KMS-11 (cell line): ENCODE results near the gene MMP24.
"Not testable (repeated sequence)": the region's sequence is repeated elsewhere in the genome, so short reads cannot be mapped to it uniquely, and the experiment has no call there.

Source experiments
- H2AFZ ChIP-seq: fragments of 200-600 bp; sonication (generic); 2 replicates; pipeline ENCODE4 v1.6.1; 2016; ENCODE audit warnings: antibody characterized with exemption, mixed run types, low read depth
- H3K27ac ChIP-seq: fragments of 200-600 bp; sonication (generic); 2 replicates; pipeline ENCODE4 v1.6.1; 2016; ENCODE audit warnings: mild to moderate bottlenecking, mixed run types
- H3K27me3 ChIP-seq: fragments of 200-600 bp; sonication (generic); 2 replicates; pipeline ENCODE4 v1.6.1; 2017; ENCODE audit warnings: mild to moderate bottlenecking, low read depth, mixed run types, moderate library complexity; ENCODE audit not compliant: insufficient read depth
- H3K36me3 ChIP-seq: fragments of 200-600 bp; sonication (generic); 2 replicates; pipeline ENCODE4 v1.6.1; 2017; ENCODE audit warnings: mild to moderate bottlenecking, mixed run types; ENCODE audit not compliant: insufficient read depth
- H3K4me1 ChIP-seq: fragments of 200-600 bp; sonication (generic); 2 replicates; pipeline ENCODE4 v1.6.1; 2016; ENCODE audit warnings: mild to moderate bottlenecking, low read depth, mixed run types; ENCODE audit not compliant: poor library complexity, severe bottlenecking
- H3K4me2 ChIP-seq: fragments of 200-600 bp; sonication (generic); 2 replicates; pipeline ENCODE4 v1.7.0; 2016; ENCODE audit warnings: mild to moderate bottlenecking, mixed run types
- H3K4me3 ChIP-seq: fragments of 200-600 bp; sonication (generic); IDR thresholded peaks from 2 replicates; pipeline ENCODE4 v1.6.1; 2017; ENCODE audit warnings: low read depth, low read length, mixed read lengths; ENCODE audit not compliant: insufficient read depth
- H3K79me2 ChIP-seq: fragments of 200-600 bp; sonication (generic); 2 replicates; pipeline ENCODE4 v1.6.1; 2016; ENCODE audit warnings: low read depth, mixed run types; ENCODE audit not compliant: insufficient read depth
- H3K9ac ChIP-seq: fragments of 200-600 bp; sonication (generic); 2 replicates; pipeline ENCODE4 v1.6.1; 2016; ENCODE audit warnings: mild to moderate bottlenecking, mixed run types
- H4K20me1 ChIP-seq: fragments of 200-600 bp; sonication (generic); 2 replicates; pipeline ENCODE4 v1.6.1; 2016; ENCODE audit warnings: mild to moderate bottlenecking, mixed run types; ENCODE audit not compliant: insufficient read depth
- TF ChIP-seq, protein P1 (sequence below): fragments of 200-600 bp; sonication (generic); conservative IDR thresholded peaks from 2 replicates; pipeline ENCODE4 v1.6.1; 2017; ENCODE audit warnings: low read depth, mild to moderate bottlenecking, antibody characterized with exemption, low read length, moderate library complexity, mixed read lengths

The MMP24 gene

DNA sequence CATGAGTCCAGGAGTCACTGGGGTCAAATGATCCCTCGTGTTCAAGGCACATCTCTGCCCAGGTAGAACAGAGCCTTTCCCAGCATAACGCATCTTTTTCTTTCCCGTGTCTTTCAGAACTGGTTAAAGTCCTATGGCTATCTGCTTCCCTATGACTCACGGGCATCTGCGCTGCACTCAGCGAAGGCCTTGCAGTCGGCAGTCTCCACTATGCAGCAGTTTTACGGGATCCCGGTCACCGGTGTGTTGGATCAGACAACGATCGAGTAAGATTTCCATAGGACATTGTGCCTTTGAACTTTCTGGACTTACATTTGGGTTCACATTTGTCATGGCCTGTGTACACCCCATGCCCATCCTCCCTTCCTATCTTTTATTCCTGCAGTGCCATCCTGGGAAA, 20.2 kb downstream of the MMP24 start:
- H3K4me3 ChIP-seq, result no peak overlapping the region
- TF ChIP-seq, protein P1, sequence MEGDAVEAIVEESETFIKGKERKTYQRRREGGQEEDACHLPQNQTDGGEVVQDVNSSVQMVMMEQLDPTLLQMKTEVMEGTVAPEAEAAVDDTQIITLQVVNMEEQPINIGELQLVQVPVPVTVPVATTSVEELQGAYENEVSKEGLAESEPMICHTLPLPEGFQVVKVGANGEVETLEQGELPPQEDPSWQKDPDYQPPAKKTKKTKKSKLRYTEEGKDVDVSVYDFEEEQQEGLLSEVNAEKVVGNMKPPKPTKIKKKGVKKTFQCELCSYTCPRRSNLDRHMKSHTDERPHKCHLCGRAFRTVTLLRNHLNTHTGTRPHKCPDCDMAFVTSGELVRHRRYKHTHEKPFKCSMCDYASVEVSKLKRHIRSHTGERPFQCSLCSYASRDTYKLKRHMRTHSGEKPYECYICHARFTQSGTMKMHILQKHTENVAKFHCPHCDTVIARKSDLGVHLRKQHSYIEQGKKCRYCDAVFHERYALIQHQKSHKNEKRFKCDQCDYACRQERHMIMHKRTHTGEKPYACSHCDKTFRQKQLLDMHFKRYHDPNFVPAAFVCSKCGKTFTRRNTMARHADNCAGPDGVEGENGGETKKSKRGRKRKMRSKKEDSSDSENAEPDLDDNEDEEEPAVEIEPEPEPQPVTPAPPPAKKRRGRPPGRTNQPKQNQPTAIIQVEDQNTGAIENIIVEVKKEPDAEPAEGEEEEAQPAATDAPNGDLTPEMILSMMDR, result no peak
- H3K4me2 ChIP-seq, result no peak overlapping the region
- H3K27me3 ChIP-seq, result no peaks in the 10 kb centered on the region
- no peak overlapping the region for H3K9ac ChIP-seq
- H3K79me2 ChIP-seq, result no peaks in the 10 kb centered on the region
- no peaks in the 10 kb centered on the region for H3K4me1 ChIP-seq
- H3K36me3 ChIP-seq, result no peaks in the 10 kb centered on the region
- H4K20me1 ChIP-seq, result no peaks in the 10 kb centered on the region
- H3K27ac ChIP-seq, result no peak overlapping the region
- no peak overlapping the region for H2AFZ ChIP-seq

- peaks cover 7% of the 10 kb centered on the region for H3K4me1 ChIP-seq
- no peaks in the 10 kb centered on the region for H4K20me1 ChIP-seq
- H3K4me3 ChIP-seq, result no peak overlapping the region
- no peak overlapping the region for H3K4me2 ChIP-seq
- H3K27me3 ChIP-seq, result no peaks in the 10 kb centered on the region
- H3K9ac ChIP-seq, result no peak overlapping the region
- no peaks in the 10 kb centered on the region for H3K79me2 ChIP-seq
- no peak overlapping the region for H3K27ac ChIP-seq
- no peaks in the 10 kb centered on the region for H3K36me3 ChIP-seq
- TF ChIP-seq, protein P1, result no peak
- no peak overlapping the region for H2AFZ ChIP-seq
These were observed 22.4 kb downstream of the MMP24 start for GRCh38 chr20:35248641-35249475.

GRCh38 chr20:35251613-35251940, 25.1 kb downstream of the MMP24 start:
- TF ChIP-seq, protein P1, result no peak
- H3K4me1 ChIP-seq, result peaks cover 7% of the 10 kb centered on the region
- H3K4me2 ChIP-seq, result no peak overlapping the region
- H3K27ac ChIP-seq, result no peak overlapping the region
- no peaks in the 10 kb centered on the region for H4K20me1 ChIP-seq
- no peak overlapping the region for H2AFZ ChIP-seq
- no peak overlapping the region for H3K9ac ChIP-seq
- H3K36me3 ChIP-seq, result no peaks in the 10 kb centered on the region
- H3K4me3 ChIP-seq, result no peak overlapping the region
- H3K79me2 ChIP-seq, result no peaks in the 10 kb centered on the region
- no peaks in the 10 kb centered on the region for H3K27me3 ChIP-seq

- peaks cover 7% of the 10 kb centered on the region for H3K4me1 ChIP-seq
- no peaks in the 10 kb centered on the region for H3K36me3 ChIP-seq
- no peak overlapping the region for H3K4me3 ChIP-seq
- no peak overlapping the region for H2AFZ ChIP-seq
- H4K20me1 ChIP-seq, result no peaks in the 10 kb centered on the region
- H3K27me3 ChIP-seq, result no peaks in the 10 kb centered on the region
- H3K27ac ChIP-seq, result no peak overlapping the region
- no peaks in the 10 kb centered on the region for H3K79me2 ChIP-seq
- H3K9ac ChIP-seq, result no peak overlapping the region
- TF ChIP-seq, protein P1, result no peak
- H3K4me2 ChIP-seq, result no peak overlapping the region
These were observed 25.6 kb downstream of the MMP24 start for GRCh38 chr20:35252037-35252461.

- H3K36me3 ChIP-seq, H3K27me3 ChIP-seq, H3K27ac ChIP-seq, H3K4me2 ChIP-seq, H3K79me2 ChIP-seq, H2AFZ ChIP-seq, H3K4me1 ChIP-seq, H3K9ac ChIP-seq, H3K4me3 ChIP-seq, H4K20me1 ChIP-seq: not testable (repeated sequence)
These were observed 26.1 kb downstream of the MMP24 start for GRCh38 chr20:35252598-35252997.
